ENCODE data around the gene OR1Q1.

- no peak for TF ChIP-seq POLR2AphosphoS5 (IDR thresholded peaks at IDR 0.05; ENCODE audit: insufficient read depth in 1 of 2, low read depth in 1 of 2)
- no peak for TF ChIP-seq POLR2A (IDR thresholded peaks at IDR 0.05)
These were observed 34.2 kb upstream of the OR1Q1 start for GRCh38 chr9:122580360-122580759.

Data from vagina (tissue), 2 donors.